Gastrocnemius medialis (tissue), 4 donors: ENCODE results near the gene NANOGP8. TPM values are rescaled to one million over a fixed set of nuclear protein-coding genes. Genes with fewer than 3 reads are reported as not detected.

Experiments used
- ATAC-seq, 2 donors: fragments of 150-250 bp; one replicate each; pipeline ENCODE4 v1.9.1; 2016
- DNase-seq, 2 donors: peaks; one replicate each; pipeline ENCODE4 v3.0.0-alpha.2; 2019
- H3K27ac ChIP-seq, 4 donors: fragments of 200-600 bp; sonication (generic); 1 replicate in 1 of 4; 2 replicates in 3 of 4; pipeline ENCODE4 v1.5.1; 2016 to 2018; ENCODE audit warnings: mild to moderate bottlenecking in 2 of 4, moderate library complexity in 1 of 4
- H3K27me3 ChIP-seq, 3 donors: fragments of 200-600 bp; sonication (generic) in 2 of 3; 1 replicate in 1 of 3; 2 replicates in 2 of 3; pipeline versions ENCODE4 v1.5.1 to v1.6.0; 2016 to 2019; ENCODE audit warnings: mild to moderate bottlenecking in 1 of 3, moderate library complexity in 1 of 3
- H3K36me3 ChIP-seq, 2 donors: fragments of 200-600 bp; sonication (generic) in 1 of 2; one replicate each; pipeline ENCODE4 v1.5.1; 2017 to 2018
- H3K4me1 ChIP-seq, 2 donors: fragments of 200-600 bp; sonication (generic) in 1 of 2; one replicate each; pipeline ENCODE4 v1.5.1; 2016 to 2017; ENCODE audit warnings: mild to moderate bottlenecking in 2 of 2
- H3K4me3 ChIP-seq, 4 donors: fragments of 200-600 bp; sonication (generic) in 3 of 4; 1 replicate in 1 of 4; 2 replicates in 3 of 4; pipeline ENCODE4 v1.5.1; 2016 to 2019; ENCODE audit warnings: mild to moderate bottlenecking in 2 of 4
- H3K9me3 ChIP-seq, 3 donors: fragments of 200-600 bp; sonication (generic) in 2 of 3; 1 replicate in 1 of 3; 2 replicates in 2 of 3; pipeline ENCODE4 v1.5.1; 2016 to 2019
- POLR2A ChIP-seq, 2 donors: fragments of 450-650 bp; IDR thresholded peaks; one replicate each; pipeline ENCODE4 v1.6.1; 2017; ENCODE audit warnings: antibody characterized with exemption in 2 of 2, mild to moderate bottlenecking in 2 of 2, moderate library complexity in 2 of 2
- in situ Hi-C, 4 donors: fragments of 200-750 bp; cut with MboI; loops; one replicate each; pipeline versions ENCODE4 v1.15.0 to v1.8.0; 2017; ENCODE audit warnings: low sequenced_read_pairs in 4 of 4
- intact Hi-C: fragments of 100-400 bp; cut with DNase I; formaldehyde crosslinking; loops from one replicate; pipeline ENCODE4 v1.15.1; 2023; ENCODE audit warnings: low total_unique reads
- total RNA-seq, 4 donors: library from RNA; depleted of rRNA; stranded (reverse); fragments of >200 nt; gene quantifications; one replicate each; pipeline versions ENCODE4 v1.1.0 to v1.2.3, GENCODE V29; 2016
- TF ChIP-seq, protein P1 (sequence below), 5 experiments: fragments of 450-650 bp in 3 of 5; fragments of 200-600 bp in 2 of 5; sonication (generic) in 2 of 5; IDR thresholded peaks in 4 of 5; conservative IDR thresholded peaks in 1 of 5; 1 replicate in 4 of 5; 2 replicates in 1 of 5; pipeline ENCODE4 v1.5.1; 2016 to 2019; ENCODE audit warnings: antibody characterized with exemption in 5 of 5, mild to moderate bottlenecking in 3 of 5, moderate library complexity in 3 of 5

The NANOGP8 gene
- total RNA-seq, 4 donors from 2014 or later = not detected

DNA sequence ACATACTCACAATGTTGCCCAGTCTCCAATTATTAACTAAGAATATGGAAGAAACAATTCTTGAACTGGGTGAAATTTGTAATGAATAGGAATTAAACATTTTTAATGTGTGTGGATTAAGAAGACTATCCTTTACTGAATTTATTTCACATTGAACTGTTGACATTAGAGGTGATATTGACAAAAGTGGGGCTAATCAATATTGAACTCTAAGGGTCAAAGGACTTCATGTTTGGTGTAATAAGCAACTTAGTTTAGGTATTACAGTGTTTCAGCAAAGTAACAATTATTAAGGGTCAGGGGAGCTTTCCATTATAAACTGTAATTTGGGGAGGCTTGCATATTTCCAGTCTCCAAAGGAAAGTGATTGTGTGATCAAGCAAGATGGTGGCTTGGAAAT lies 16.2 kb upstream of the NANOGP8 start:
- Histone ChIP-seq H3K27me3 (no peaks in the 10 kb centered on the region), H3K4me3 (no peak overlapping the region), H3K4me1 (no peaks in the 10 kb centered on the region), H3K9me3 (no peaks in the 10 kb centered on the region), H3K27ac (no peak overlapping the region), H3K36me3 (no peaks in the 10 kb centered on the region)
- TF ChIP-seq POLR2A (IDR thresholded peaks at IDR 0.05) = no peak
- TF ChIP-seq, protein P1, sequence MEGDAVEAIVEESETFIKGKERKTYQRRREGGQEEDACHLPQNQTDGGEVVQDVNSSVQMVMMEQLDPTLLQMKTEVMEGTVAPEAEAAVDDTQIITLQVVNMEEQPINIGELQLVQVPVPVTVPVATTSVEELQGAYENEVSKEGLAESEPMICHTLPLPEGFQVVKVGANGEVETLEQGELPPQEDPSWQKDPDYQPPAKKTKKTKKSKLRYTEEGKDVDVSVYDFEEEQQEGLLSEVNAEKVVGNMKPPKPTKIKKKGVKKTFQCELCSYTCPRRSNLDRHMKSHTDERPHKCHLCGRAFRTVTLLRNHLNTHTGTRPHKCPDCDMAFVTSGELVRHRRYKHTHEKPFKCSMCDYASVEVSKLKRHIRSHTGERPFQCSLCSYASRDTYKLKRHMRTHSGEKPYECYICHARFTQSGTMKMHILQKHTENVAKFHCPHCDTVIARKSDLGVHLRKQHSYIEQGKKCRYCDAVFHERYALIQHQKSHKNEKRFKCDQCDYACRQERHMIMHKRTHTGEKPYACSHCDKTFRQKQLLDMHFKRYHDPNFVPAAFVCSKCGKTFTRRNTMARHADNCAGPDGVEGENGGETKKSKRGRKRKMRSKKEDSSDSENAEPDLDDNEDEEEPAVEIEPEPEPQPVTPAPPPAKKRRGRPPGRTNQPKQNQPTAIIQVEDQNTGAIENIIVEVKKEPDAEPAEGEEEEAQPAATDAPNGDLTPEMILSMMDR (IDR thresholded peaks at IDR 0.05 in 4 of 5, conservative IDR thresholded peaks at IDR 0.05 in 1 of 5) = no peak
- DNase-seq (no peak), ATAC-seq (no peak)
- intact Hi-C loops (no loop called here), in situ Hi-C loops (no loop called here)

DNA sequence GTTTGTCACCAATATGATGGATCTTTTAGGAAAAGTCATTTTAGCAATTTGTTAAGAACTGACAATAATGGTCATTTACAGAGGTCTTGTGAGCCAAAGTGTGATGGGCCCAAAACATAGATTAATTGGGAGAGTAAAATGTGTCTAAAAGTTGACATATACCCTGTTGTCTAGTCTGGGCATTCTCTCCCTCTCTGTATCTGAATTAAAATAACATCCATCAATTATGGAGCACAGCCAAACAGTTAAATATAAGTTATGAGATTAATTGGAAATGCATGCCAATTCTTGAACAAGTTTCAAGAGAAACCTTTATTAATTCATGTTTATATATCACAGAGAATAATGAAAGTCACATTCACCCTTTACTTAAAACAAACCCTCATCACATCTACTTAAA lies 13.6 kb upstream of the NANOGP8 start:
- TF ChIP-seq, protein P1 (IDR thresholded peaks at IDR 0.05 in 4 of 5, conservative IDR thresholded peaks at IDR 0.05 in 1 of 5) = no peak
- TF ChIP-seq POLR2A (IDR thresholded peaks at IDR 0.05) = no peak

DNA sequence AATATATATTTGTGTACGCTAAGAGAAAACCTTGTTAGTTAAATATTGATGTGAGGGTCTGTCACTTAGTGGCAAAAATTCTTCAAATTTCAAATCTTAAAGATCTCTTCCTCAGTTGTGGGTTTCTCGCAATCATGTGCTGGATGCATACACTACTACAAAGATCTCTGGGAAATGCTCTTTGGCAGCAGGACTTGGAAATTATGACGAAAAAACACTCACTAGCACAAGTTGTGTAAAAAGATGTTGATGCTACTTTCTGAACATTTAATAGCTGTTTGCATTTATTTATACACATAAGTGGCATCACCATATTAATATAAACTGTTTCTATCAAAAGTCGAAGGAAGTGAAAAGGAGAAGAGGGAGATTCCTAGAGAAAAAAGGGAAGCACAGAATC lies 10.8 kb upstream of the NANOGP8 start:
- Histone ChIP-seq H3K27me3 (no peaks in the 10 kb centered on the region), H3K4me1 (no peaks in the 10 kb centered on the region), H3K36me3 (no peaks in the 10 kb centered on the region), H3K9me3 (no peaks in the 10 kb centered on the region), H3K27ac (no peak overlapping the region), H3K4me3 (no peak overlapping the region)
- TF ChIP-seq, protein P1 (IDR thresholded peaks at IDR 0.05 in 4 of 5, conservative IDR thresholded peaks at IDR 0.05 in 1 of 5) = no peak
- no peak for TF ChIP-seq POLR2A (IDR thresholded peaks at IDR 0.05)
- intact Hi-C loops = no loop called here
- ATAC-seq = no peak
- in situ Hi-C loops = loop anchor here in 1 of 4 donors (25.0 kb wide), 1 partner anchor 341 kb away; no protein-coding TSS in a partner anchor
- DNase-seq = no peak

More for the DNA sequence above, 13.6 kb upstream of the NANOGP8 start:
- H3K27ac ChIP-seq = no peak overlapping the region
- ATAC-seq = no peak
- no peaks in the 10 kb centered on the region for H3K4me1 ChIP-seq
- intact Hi-C loops = no loop called here
- no peak for DNase-seq
- in situ Hi-C loops = loop anchor here in 1 of 4 donors (25.0 kb wide), 1 partner anchor 339 kb away; no protein-coding TSS in a partner anchor
- no peaks in the 10 kb centered on the region for H3K36me3 ChIP-seq
- no peaks in the 10 kb centered on the region for H3K27me3 ChIP-seq
- H3K4me3 ChIP-seq = no peak overlapping the region
- H3K9me3 ChIP-seq = no peaks in the 10 kb centered on the region

DNA sequence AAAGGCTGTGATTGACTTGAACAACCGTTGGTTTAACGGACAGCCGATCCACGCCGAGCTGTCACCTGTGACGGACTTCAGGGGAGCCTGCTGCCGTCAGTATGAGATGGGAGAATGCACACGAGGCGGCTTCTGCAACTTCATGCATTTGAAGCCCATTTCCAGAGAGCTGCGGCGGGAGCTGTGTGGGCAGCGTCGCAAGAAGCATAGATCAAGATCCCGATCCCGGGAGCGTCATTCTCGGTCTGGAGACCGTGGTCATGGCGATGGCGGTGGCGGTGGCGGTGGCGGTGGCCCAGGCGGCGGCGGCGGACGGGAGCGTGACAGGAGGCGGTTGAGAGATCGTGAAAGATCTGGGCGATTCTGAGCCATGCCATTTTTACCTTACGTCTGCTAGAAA lies 7.8 kb upstream of the NANOGP8 start:
- ATAC-seq = no peak
- Histone ChIP-seq H3K4me1 (no peaks in the 10 kb centered on the region), H3K9me3 (no peaks in the 10 kb centered on the region), H3K4me3 (no peak overlapping the region), H3K27me3 (no peaks in the 10 kb centered on the region), H3K27ac (no peak overlapping the region), H3K36me3 (no peaks in the 10 kb centered on the region)
- TF ChIP-seq, protein P1 (IDR thresholded peaks at IDR 0.05 in 4 of 5, conservative IDR thresholded peaks at IDR 0.05 in 1 of 5) = no peak
- intact Hi-C loops = no loop called here
- DNase-seq = no peak
- in situ Hi-C loops = loop anchor here in 1 of 4 donors (25.0 kb wide), 1 partner anchor 344 kb away; no protein-coding TSS in a partner anchor

DNA sequence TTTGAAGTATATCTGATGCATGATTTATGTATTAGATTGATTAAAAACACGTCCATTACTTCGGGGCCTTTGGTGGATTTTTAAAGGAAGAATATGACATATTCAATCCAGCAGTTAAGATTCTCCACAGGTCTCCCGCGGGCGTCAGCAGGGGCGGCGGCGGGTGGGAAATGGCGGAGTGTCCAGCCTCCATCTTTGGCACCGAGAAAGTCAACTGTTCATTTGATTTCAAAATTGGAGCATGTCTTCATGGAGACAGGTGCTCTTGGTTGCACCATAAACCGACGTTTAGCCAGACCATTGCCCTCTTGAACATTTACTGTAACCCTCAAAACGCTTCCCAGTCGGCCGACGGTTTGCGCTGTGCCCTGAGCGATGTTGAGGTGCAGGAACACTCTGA lies 7.2 kb upstream of the NANOGP8 start:
- Histone ChIP-seq H3K4me1 (no peaks in the 10 kb centered on the region), H3K9me3 (no peaks in the 10 kb centered on the region), H3K36me3 (no peaks in the 10 kb centered on the region), H3K27me3 (no peaks in the 10 kb centered on the region), H3K4me3 (no peak overlapping the region), H3K27ac (no peak overlapping the region)
- TF ChIP-seq, protein P1 (IDR thresholded peaks at IDR 0.05 in 4 of 5, conservative IDR thresholded peaks at IDR 0.05 in 1 of 5) = no peak
- no peak for TF ChIP-seq POLR2A (IDR thresholded peaks at IDR 0.05)
- in situ Hi-C loops (loop anchor here in 1 of 4 donors (25.0 kb wide), 1 partner anchor 345 kb away; no protein-coding TSS in a partner anchor), intact Hi-C loops (no loop called here)
- DNase-seq = no peak
- ATAC-seq = no peak
